OCI-LY7 (cell line): ENCODE results near the gene TNKS1BP1. TPM values are rescaled to one million over a fixed set of nuclear protein-coding genes. Genes with fewer than 3 reads are reported as not detected.

Source experiments
- BruUV-seq: library from RNA; stranded (reverse); fragments of 400-500 nt; replicated peaks from 2 replicates; lab custom pipeline; 2021; lab: Mats Ljungman, UMichigan
- CTCF ChIA-PET: fragments of 300-600 bp; sonication (Branson Sonifier 250); formaldehyde crosslinking; loops from one replicate; lab custom pipeline; 2022; ENCODE audit warnings: antibody characterized with exemption; ENCODE audit not compliant: unreplicated experiment; lab: Charles Lee
- POLR2A ChIA-PET: fragments of 300-600 bp; sonication (Branson Sonifier 250); formaldehyde crosslinking; loops from one replicate; lab custom pipeline; 2022; ENCODE audit warnings: antibody characterized with exemption; lab: Charles Lee
- DNase-seq: peaks from one replicate; pipeline ENCODE4 v3.0.0-alpha.2; 2015; ENCODE audit warnings: low spot score
- H2AFZ ChIP-seq: fragments of 200-600 bp; sonication (generic), shearing (Covaris generic); 2 replicates; pipeline ENCODE4 v1.6.1; 2014; ENCODE audit warnings: mild to moderate bottlenecking, antibody characterized with exemption, low read length, moderate library complexity
- H3K27ac ChIP-seq: fragments of 200-600 bp; sonication (generic); 2 replicates; pipeline ENCODE4 v1.5.1; 2014; ENCODE audit warnings: mixed run types, low read depth, mild to moderate bottlenecking, moderate library complexity, low read length, inconsistent platforms; ENCODE audit not compliant: poor library complexity, severe bottlenecking
- H3K36me3 ChIP-seq: fragments of 200-600 bp; sonication (generic); 2 replicates; pipeline ENCODE4 v1.6.1; 2014; ENCODE audit warnings: mild to moderate bottlenecking, antibody characterized with exemption, low read length, moderate library complexity, mixed read lengths; ENCODE audit not compliant: insufficient read depth
- H3K4me1 ChIP-seq: fragments of 200-600 bp; sonication (generic); 2 replicates; pipeline ENCODE4 v1.5.1; 2014; ENCODE audit warnings: mild to moderate bottlenecking, low read length; ENCODE audit not compliant: insufficient read depth, poor library complexity, severe bottlenecking
- H3K4me2 ChIP-seq: fragments of 200-600 bp; sonication (generic); 2 replicates; pipeline ENCODE4 v1.6.1; 2014; ENCODE audit warnings: mild to moderate bottlenecking, low read length
- H3K4me3 ChIP-seq: fragments of 200-600 bp; sonication (generic); 2 replicates; pipeline ENCODE4 v1.5.1; 2014; ENCODE audit warnings: mild to moderate bottlenecking, low read depth, low read length; ENCODE audit not compliant: poor library complexity, severe bottlenecking
- H3K79me2 ChIP-seq: fragments of 200-600 bp; sonication (generic); 2 replicates; pipeline ENCODE4 v1.6.1; 2016; ENCODE audit warnings: low read depth, mild to moderate bottlenecking, low read length, moderate library complexity, mixed read lengths; ENCODE audit not compliant: insufficient read depth
- H3K9me2 ChIP-seq: fragments of 200-600 bp; sonication (generic); 2 replicates; pipeline ENCODE4 v1.6.1; 2016; ENCODE audit warnings: mild to moderate bottlenecking, low read length, mixed read lengths; ENCODE audit not compliant: insufficient read depth
- H3K9me3 ChIP-seq: fragments of 200-600 bp; sonication (generic); 2 replicates; pipeline ENCODE4 v1.6.1; 2014; ENCODE audit warnings: mild to moderate bottlenecking, mixed run types, low read length, mixed read lengths
- H4K20me1 ChIP-seq: fragments of 200-600 bp; sonication (generic); 2 replicates; pipeline ENCODE4 v1.6.1; 2014; ENCODE audit warnings: mild to moderate bottlenecking, antibody characterized with exemption, low read length, moderate library complexity, mixed read lengths; ENCODE audit not compliant: insufficient read depth
- CTCF ChIP-seq: fragments of 200-600 bp; sonication (generic); conservative IDR thresholded peaks from 2 replicates; pipeline ENCODE4 v1.5.1; 2014; ENCODE audit warnings: mild to moderate bottlenecking, antibody characterized with exemption, low read length, moderate library complexity, mixed read lengths
- EZH2phosphoT487 ChIP-seq: fragments of 200-600 bp; sonication (generic); IDR thresholded peaks from 2 replicates; pipeline ENCODE4 v1.6.1; 2018; ENCODE audit warnings: low read depth, borderline replicate concordance, mild to moderate bottlenecking, mixed run types, antibody characterized with exemption, low read length, moderate library complexity, mixed read lengths
- intact Hi-C: fragments of 100-400 bp; cut with micrococcal nuclease; formaldehyde crosslinking; loops from one replicate; pipeline ENCODE4 v1.10.0; 2022; ENCODE audit not compliant: unreplicated experiment
- total RNA-seq, 2 experiments: library from RNA; depleted of rRNA in 1 of 2; stranded (reverse); fragments of >200 nt in 1 of 2; shearing (Covaris generic) in 1 of 2; gene quantifications; 2 replicates each; pipeline ENCODE4 v1.2.3, GENCODE V29; 2014 to 2022

The TNKS1BP1 gene
- total RNA-seq, 2 experiments from 2014 or later: 5.3 to 16.4 TPM

GRCh38 chr11:57276971-57277675 lies 47.6 kb downstream of the TNKS1BP1 start:
- no peaks in the 10 kb centered on the region for H3K36me3 ChIP-seq
- H3K4me2 ChIP-seq: no peak overlapping the region
- no peak overlapping the region for H2AFZ ChIP-seq
- no TSS peak for BruUV-seq
- H3K4me1 ChIP-seq: no peaks in the 10 kb centered on the region
- intact Hi-C loops: no loop called here
- no peaks in the 10 kb centered on the region for H3K9me3 ChIP-seq
- no peak overlapping the region for H3K4me3 ChIP-seq
- no peaks in the 10 kb centered on the region for H3K79me2 ChIP-seq
- no peak for DNase-seq
- ChIA-PET CTCF (no interaction called here), POLR2A (interaction anchor here (0.6 kb wide), 1 partner anchor 584 kb away, joined by 3 read pairs; no protein-coding TSS in a partner anchor)
- H3K9me2 ChIP-seq: no peaks in the 10 kb centered on the region
- H4K20me1 ChIP-seq: no peaks in the 10 kb centered on the region
- TF ChIP-seq EZH2phosphoT487 (no peak), CTCF (no peak)
- no peak overlapping the region for H3K27ac ChIP-seq

- CTCF ChIA-PET: no interaction called here
- no peaks in the 10 kb centered on the region for H3K79me2 ChIP-seq
- no peaks in the 10 kb centered on the region for H3K4me1 ChIP-seq
- POLR2A ChIA-PET: no interaction called here
- no TSS peak for BruUV-seq
- H3K27ac ChIP-seq: no peak overlapping the region
- no peak for TF ChIP-seq CTCF
- TF ChIP-seq EZH2phosphoT487: no peak
- H3K36me3 ChIP-seq: no peaks in the 10 kb centered on the region
- H3K4me3 ChIP-seq: no peak overlapping the region
- H3K9me3 ChIP-seq: no peaks in the 10 kb centered on the region
- H3K4me2 ChIP-seq: no peak overlapping the region
- H4K20me1 ChIP-seq: no peaks in the 10 kb centered on the region
- no peak overlapping the region for H2AFZ ChIP-seq
- intact Hi-C loops: no loop called here
- H3K9me2 ChIP-seq: no peaks in the 10 kb centered on the region
- no peak for DNase-seq
These were observed 48.4 kb downstream of the TNKS1BP1 start for GRCh38 chr11:57276169-57276970.
